Frontal cortex (tissue), 4 donors: ENCODE data around the gene ROPN1L. TPM values are rescaled to one million over a fixed set of nuclear protein-coding genes. Genes with fewer than 3 reads are reported as not detected.
"Not testable (repeated sequence)": the region's sequence is repeated elsewhere in the genome, so short reads cannot be mapped to it uniquely, and the experiment has no call there.

Experiments used
- DNase-seq, 2 donors: peaks; one replicate each; pipeline ENCODE4 v3.0.0; 2012; ENCODE audit warnings: low spot score in 2 of 2
- FAIRE-seq: peaks from 2 replicates; lab custom pipeline; 2012; peaks lifted over from hg19 to GRCh38; lab: Jason Lieb, UNC
- total RNA-seq: library from RNA; depleted of rRNA; stranded (reverse); fragments of >200 nt; gene quantifications from one replicate; pipeline ENCODE4 v1.2.3, GENCODE V29; 2014
- donor health status: control.
- donor health status: control.
- donor health status: control.

The ROPN1L gene
- total RNA-seq, 1 donor from 2014 or later, result 1.2 TPM

DNA sequence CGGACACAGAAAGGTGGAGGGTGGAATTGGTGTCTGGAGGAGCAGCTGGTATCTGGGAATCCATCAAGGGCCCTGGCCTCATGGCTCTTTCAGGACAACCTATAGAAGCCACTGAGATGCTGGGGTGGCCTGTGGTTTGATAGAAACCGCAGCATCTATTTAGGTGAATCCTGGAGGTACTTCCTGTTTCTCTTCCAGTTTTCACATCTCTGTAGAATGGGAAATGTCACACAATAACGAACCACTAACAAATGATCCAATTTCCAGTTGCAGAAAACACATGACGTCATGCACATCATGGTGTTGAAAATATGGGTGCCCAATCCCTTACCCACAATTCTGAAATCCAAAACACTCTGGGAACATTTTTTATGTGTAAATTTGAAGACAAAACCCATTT is 52.2 kb downstream of the ROPN1L start:
- FAIRE-seq, result no peak
- no peak for DNase-seq

- not testable (repeated sequence) for DNase-seq, FAIRE-seq
These were observed 52.8 kb downstream of the ROPN1L start for GRCh38 chr5:10494497-10494896.

DNA sequence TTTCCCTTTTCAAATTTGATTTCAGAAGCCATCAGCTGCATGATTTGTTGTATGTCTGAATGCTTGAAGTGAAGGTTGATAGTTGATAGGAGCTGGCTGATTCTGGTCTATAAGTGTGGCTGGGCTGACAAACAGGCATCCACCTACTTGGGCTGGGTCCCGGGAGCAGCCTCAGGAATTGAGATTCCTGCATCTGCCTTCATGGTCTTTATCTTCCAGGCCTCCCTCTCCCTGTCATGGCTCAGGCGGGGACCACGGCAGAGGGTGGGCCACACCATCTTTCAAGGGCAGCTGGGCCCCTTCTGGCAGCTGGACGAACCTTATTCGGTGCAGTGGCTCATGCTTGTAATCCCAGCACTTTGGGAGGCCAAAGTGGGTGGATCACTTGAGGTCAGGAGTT is 55.9 kb downstream of the ROPN1L start:
- no peak for FAIRE-seq
- DNase-seq, result no peak

- no peak for FAIRE-seq
These were observed 56.7 kb downstream of the ROPN1L start for GRCh38 chr5:10498350-10498749.

DNA sequence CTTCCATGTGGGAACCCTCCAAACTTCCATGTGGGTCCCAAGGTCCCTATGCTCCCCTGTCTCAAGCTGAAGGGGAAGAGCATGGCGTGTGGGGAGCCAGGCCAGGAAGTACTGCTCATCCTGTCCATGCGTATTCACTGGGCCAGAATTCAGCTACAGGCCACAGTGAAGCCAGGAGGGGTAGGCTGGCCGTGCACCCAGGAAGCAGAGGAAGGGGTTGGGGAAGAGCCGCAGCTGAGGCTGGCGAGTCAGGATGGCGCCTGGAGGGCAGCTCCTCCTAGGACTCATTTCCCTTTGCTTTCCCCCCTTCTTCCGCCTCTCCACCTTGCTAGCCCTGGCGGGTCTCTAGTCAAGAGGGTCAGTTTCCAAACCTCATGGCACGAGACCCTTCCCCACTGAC is 57.4 kb downstream of the ROPN1L start:
- DNase-seq (no peak), FAIRE-seq (no peak)

More at GRCh38 chr5:10498350-10498749, 56.7 kb downstream of the ROPN1L start:
- no peak for DNase-seq

DNA sequence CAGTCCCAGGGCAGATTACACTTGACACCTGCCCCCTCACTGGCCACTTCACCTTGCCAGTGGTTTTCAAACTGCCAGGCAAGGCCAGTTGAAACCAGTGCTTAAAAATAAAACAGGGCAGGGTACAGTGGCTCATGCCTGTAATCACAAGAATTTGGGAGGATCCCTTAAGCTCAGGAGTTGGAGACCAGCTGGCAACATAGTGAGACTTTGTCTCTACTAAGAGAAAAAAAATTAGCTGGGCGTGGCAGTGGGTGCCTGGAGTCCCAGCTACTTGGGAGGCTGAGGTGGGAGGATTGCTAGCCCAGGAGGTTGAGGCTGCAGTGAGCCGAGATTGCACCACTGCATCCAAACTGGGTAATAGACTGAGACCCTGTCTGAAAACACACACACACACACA is 58.1 kb downstream of the ROPN1L start:
- FAIRE-seq, result no peak
- DNase-seq, result no peak

- FAIRE-seq (no peak), DNase-seq (no peak)
These were observed 59.0 kb downstream of the ROPN1L start for GRCh38 chr5:10500669-10501068.

DNA sequence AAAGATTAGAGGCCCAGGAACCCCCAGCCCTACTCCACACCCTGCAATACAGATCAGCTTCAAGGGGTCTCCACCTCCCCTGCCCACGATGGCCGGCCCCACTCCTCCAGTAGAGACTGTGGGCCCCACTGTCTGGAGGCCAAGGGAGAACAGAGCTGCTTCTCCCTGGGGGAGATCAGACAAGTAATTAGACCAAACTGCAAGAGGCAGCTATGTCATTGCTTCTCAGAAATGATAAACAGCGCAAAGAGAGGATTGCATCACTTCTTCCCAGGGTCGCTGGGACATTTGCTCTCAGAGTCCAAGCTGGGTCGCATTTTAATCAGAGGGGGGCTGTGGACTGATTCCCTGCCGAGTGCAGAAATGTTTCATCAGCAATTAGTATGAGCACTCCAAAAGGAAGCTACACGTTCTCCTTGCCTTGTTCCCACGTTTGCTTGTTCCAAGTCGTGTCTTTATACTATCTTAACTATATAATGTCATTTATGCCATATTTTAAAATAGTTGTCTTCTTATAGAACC is 59.9 kb downstream of the ROPN1L start:
- FAIRE-seq, result no peak

DNA sequence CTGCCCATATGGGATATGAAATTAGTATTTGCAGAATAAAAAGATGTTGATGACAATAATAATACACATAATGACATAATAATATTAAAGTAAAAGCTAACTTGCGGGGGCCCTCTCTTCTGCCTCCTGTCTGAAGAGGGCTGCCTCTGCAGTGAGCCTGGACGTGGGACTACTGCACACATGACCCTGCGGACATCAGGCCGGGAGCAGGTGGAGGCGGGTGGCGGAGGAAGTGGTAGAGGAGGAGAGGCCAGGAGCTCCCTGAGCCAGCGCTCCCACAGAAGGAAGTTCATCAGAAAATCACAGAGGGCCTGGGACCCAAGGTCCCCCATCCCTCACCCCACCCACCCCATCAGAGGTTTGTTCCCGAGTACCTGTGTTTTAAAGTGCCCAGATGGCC is 60.5 kb downstream of the ROPN1L start:
- FAIRE-seq, result no peak
- DNase-seq, result no peak

More for the DNA sequence above, 59.9 kb downstream of the ROPN1L start:
- DNase-seq, result no peak

DNA sequence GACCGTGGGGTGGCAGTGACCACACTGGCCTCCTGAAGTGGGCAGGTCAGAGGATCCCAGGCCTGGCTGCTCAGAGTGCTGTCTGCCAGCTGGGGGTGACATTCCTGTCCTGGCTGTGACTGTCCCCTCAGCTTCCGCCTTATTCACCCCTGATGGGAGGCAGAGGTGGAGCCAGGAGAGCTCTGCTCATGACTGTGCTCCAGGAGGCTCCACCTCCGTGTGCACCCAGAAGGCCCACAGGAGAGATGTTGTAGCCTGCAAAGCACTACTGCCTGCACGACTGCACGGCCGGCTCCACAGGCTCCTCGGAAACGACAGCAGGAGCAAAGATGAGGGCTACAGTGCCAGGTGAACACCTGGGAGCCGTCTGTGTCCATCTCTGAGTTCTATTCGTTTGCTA is 60.9 kb downstream of the ROPN1L start:
- DNase-seq (no peak), FAIRE-seq (no peak)

GRCh38 chr5:10503321-10503720 is 61.6 kb downstream of the ROPN1L start:
- no peak for FAIRE-seq
- DNase-seq, result no peak

DNA sequence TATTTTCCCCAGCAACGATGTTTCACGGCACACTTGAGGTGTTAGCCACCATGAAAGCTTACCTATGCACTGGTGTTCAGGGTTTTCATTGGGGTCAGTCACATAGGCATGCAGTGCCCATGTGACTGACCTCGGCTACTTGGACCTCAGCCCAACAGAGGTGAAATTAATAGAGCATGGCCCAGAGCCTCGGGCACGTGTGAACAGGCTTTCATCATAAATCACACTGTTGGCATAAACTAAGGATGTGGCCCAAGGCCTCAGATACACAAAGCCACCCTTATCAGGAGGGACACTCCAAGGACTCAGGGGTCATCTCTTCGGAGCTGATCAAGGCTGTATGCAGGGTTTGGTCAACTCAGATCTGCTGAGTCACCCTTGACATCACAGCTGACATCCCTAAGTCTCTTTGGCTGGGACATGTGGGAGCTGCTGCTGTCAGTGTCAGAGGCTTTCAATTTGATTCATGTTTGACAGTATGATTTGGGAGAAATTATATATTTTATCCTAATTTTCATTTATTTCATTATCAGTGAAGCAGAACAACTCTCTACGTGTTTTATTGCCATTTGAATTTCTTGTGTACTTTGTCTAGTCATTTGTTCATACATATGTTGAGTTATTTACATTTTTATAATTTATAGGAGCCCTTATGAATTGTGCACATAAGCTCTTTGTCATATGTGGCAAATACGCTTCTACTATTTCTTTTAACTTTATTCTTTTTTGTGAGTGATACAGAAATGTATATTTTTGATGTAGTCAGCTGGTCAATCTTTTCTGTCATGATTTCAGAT is 62.5 kb downstream of the ROPN1L start:
- no peak for DNase-seq
- FAIRE-seq, result no peak

DNA sequence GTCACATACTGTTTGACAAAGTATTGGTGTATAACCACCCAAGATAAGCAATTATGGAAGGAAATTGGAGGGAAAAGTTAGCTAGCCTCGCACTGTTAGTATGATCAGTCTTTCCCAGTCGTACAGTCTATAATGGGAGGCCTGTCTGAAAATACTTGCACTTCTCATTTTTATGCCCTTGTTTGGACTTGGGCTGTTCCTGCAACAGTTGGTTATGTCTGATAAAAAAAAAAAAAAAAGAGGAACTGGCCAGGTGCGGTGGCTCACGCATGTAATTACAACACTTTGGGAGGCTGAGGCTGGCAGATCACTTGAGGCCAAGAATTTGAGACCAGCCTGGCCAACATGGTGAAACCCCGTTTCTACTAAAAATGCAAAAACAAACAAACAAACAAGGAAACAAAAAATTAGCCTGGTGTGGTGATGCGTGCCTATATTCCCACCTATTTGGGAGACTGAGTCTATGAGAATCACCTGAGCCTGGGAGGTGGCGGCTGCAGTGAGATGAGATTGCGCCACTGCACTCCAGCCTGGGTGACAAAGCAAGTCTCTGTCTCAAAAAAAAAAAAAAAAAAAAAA is 63.9 kb downstream of the ROPN1L start:
- FAIRE-seq (no peak), DNase-seq (no peak)

DNA sequence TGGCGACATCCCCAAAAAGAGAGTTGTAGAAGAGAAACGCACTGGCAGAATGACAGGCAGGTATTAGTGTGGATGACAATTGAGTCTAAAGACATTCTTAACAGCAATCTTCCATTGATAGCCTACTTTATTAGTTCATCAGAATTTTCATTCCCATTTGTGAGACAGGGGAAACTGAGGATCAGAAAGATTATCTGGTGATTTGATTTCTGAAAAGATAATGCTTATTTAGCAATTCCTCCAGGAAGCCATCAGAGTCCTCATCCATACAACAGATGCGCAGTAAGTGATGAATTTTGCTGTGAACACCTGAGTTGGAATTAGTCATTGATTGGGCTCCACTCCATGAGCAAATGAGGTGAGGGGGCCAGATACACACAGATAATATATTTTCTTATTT is 64.9 kb downstream of the ROPN1L start:
- DNase-seq (no peak), FAIRE-seq (no peak)

GRCh38 chr5:10507575-10508096 is 66.0 kb downstream of the ROPN1L start:
- DNase-seq (no peak), FAIRE-seq (no peak)

- FAIRE-seq, result no peak
These were observed 67.9 kb downstream of the ROPN1L start for GRCh38 chr5:10509575-10509974.

DNA sequence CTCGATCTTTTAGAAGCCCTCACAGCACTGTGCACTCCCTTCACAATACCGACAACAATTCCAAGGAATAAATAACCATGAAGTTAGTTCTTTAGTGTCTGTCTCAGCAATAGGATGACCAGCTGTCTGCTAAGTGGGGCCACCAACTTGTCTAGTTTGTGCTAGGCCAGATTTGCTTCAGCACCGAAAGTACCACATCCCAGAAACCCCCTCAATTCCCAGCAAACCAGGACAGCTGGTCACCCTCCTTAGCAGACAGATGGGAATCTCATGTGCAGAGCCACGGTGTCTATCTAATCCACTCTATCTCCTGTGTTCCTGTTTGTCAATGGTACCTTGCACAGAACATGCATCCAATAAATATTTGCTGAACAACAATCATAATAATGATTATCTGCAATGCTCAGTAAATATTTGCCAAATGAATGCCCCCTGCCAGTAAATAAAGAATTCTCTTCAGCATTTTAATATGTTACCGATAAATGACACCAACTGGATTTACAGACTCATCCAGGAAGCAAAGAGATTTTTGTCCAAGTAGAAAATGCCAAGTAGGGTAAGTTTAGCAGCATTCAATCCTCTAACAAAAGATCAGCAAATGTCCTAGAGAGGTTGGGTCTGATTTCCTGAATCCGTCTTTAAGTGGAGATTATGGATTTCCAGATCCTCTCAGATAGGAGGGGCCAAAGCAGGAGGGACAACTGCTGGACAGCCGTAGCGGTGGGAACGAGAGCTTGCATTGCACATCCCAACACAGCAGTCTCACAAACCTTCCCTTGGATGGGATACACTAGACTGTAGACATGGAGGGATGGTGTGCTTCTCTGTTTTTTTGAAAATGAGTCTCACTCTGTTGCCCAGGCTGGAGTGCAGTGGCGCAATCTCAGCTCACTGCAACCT is 70.3 kb downstream of the ROPN1L start:
- DNase-seq (no peak), FAIRE-seq (no peak)

More at GRCh38 chr5:10509575-10509974, 67.9 kb downstream of the ROPN1L start:
- DNase-seq, result no peak

DNA sequence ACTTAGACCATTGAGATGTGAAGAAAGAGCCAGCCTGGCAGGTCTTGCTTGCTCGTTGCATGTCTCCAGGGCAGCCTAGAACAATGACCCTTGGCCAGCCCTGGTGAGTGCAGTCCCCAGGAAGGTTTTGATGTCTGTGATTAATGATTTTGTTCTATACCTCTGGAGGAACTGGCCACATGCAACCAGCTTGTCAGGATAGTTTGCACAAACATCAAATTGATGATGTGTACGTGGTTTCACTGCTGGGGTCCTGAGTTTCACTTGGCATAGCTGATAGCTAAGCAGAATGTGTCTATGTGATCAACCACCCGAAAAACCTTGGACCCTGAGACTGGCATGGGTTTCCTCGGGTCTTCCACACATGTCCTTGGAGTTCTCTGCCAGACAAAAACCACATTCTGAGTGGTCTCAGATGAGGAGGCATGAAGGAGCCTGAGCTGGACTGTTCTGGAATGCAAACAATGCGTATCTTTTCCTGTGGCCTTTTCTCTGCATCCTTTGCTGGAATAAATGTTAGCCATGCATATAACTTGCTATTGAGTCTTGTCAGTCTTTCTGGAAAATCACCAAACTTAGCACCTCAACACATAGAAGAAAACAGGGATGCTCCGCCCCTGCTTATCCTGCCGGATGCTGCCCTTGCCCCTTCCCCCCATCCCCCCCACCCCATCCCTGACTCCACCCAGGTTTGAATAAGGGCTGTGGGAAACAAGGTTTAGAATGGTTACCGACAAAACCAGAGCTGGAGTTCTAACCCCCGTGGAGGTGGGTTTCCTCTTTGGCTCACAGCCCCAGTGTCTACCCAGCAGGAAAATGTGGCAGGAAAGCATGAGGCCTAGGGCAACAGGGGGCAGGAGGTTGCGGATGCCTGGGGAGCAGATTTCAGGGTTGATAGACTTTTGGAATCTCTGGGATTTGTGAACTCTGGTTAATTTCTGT is 72.1 kb downstream of the ROPN1L start:
- DNase-seq (no peak), FAIRE-seq (no peak)

GRCh38 chr5:10514572-10514971 is 72.9 kb downstream of the ROPN1L start:
- DNase-seq, FAIRE-seq: not testable (repeated sequence)
